Mesenchymal stem cell (in vitro differentiated cells and primary cell): ENCODE data around the gene POMT1.
A peak's percentile ranks its signal among the peaks of the same experiment; 100 is the strongest.
"Not testable (repeated sequence)": the region's sequence is repeated elsewhere in the genome, so short reads cannot be mapped to it uniquely, and the experiment has no call there.

Source experiments
- DNase-seq: peaks from one replicate; pipeline ENCODE4 v3.0.0-alpha.2; 2013
- H2AFZ ChIP-seq: one replicate; pipeline ENCODE4 v1.6.1; 2013; ENCODE audit warnings: low read depth, mild to moderate bottlenecking, control low read depth, inconsistent platforms, low read length, moderate library complexity
- H2AK5ac ChIP-seq: 2 replicates; pipeline ENCODE4 v1.6.1; 2013; ENCODE audit warnings: low read length, moderate library complexity, mild to moderate bottlenecking, inconsistent platforms; ENCODE audit not compliant: severe bottlenecking
- H2BK120ac ChIP-seq: one replicate; pipeline ENCODE4 v1.6.1; 2013; ENCODE audit warnings: low read depth, mild to moderate bottlenecking, inconsistent platforms, low read length, moderate library complexity
- H2BK12ac ChIP-seq, 2 experiments: one replicate each; pipeline ENCODE4 v1.6.1; 2013; ENCODE audit warnings: inconsistent platforms in 2 of 2, low read length in 2 of 2, mild to moderate bottlenecking in 2 of 2, moderate library complexity in 2 of 2, control low read depth in 1 of 2
- H2BK15ac ChIP-seq: one replicate; pipeline ENCODE4 v1.6.1; 2013; ENCODE audit warnings: mild to moderate bottlenecking, low read depth, inconsistent platforms; ENCODE audit not compliant: poor library complexity, severe bottlenecking
- H2BK5ac ChIP-seq: 2 replicates; pipeline ENCODE4 v1.6.1; 2013; ENCODE audit warnings: low read depth, mild to moderate bottlenecking, low read length, control low read depth, inconsistent platforms; ENCODE audit not compliant: poor library complexity, severe bottlenecking
- H3K14ac ChIP-seq, 2 experiments: one replicate each; pipeline ENCODE4 v1.6.1; 2013; ENCODE audit warnings: inconsistent platforms in 2 of 2, low read length in 2 of 2, control low read depth in 1 of 2, mild to moderate bottlenecking in 1 of 2, moderate library complexity in 1 of 2
- H3K18ac ChIP-seq, 2 experiments: one replicate each; pipeline ENCODE4 v1.6.1; 2013; ENCODE audit warnings: inconsistent platforms in 2 of 2, low read length in 2 of 2, control low read depth in 1 of 2, low read depth in 1 of 2, mild to moderate bottlenecking in 1 of 2
- H3K23ac ChIP-seq, 2 experiments: one replicate each; pipeline ENCODE4 v1.6.1; 2013; ENCODE audit warnings: inconsistent platforms in 2 of 2, low read length in 2 of 2, mild to moderate bottlenecking in 2 of 2, moderate library complexity in 2 of 2, control low read depth in 1 of 2
- H3K27ac ChIP-seq: 2 replicates; pipeline ENCODE4 v1.5.1; 2013; ENCODE audit warnings: mild to moderate bottlenecking, moderate library complexity, low read length, control low read depth, inconsistent platforms; ENCODE audit not compliant: poor library complexity, severe bottlenecking
- H3K27me3 ChIP-seq, 2 experiments: 2 replicates each; pipeline versions ENCODE4 v1.6.1 to v1.7.0; 2013; ENCODE audit warnings: low read length in 2 of 2, mild to moderate bottlenecking in 2 of 2, moderate library complexity in 2 of 2, control low read depth in 1 of 2, inconsistent platforms in 1 of 2; ENCODE audit not compliant: control insufficient read depth in 1 of 2, insufficient read depth in 1 of 2
- H3K36me3 ChIP-seq, 2 experiments: 2 replicates each; pipeline versions ENCODE4 v1.6.1 to v1.7.0; 2013; ENCODE audit warnings: low read length in 2 of 2, control low read depth in 1 of 2, inconsistent platforms in 1 of 2, low read depth in 1 of 2, mild to moderate bottlenecking in 1 of 2; ENCODE audit not compliant: insufficient read depth in 2 of 2, control insufficient read depth in 1 of 2
- H3K4ac ChIP-seq, 2 experiments: one replicate each; pipeline ENCODE4 v1.6.1; 2013; ENCODE audit warnings: inconsistent platforms in 2 of 2, low read length in 2 of 2, mild to moderate bottlenecking in 2 of 2, moderate library complexity in 2 of 2, control low read depth in 1 of 2, low read depth in 1 of 2
- H3K4me1 ChIP-seq: 2 replicates; pipeline ENCODE4 v1.6.1; 2013; ENCODE audit warnings: low read depth, low read length, control low read depth; ENCODE audit not compliant: control insufficient read depth, insufficient read depth
- H3K4me2 ChIP-seq: 2 replicates; pipeline ENCODE4 v1.6.1; 2013; ENCODE audit warnings: low read length, mild to moderate bottlenecking, inconsistent platforms; ENCODE audit not compliant: poor library complexity, severe bottlenecking
- H3K4me3 ChIP-seq, 2 experiments: 2 replicates each; pipeline versions ENCODE4 v1.5.1 to v1.7.0; 2013; ENCODE audit warnings: low read length in 2 of 2, mild to moderate bottlenecking in 2 of 2, control low read depth in 1 of 2, low read depth in 1 of 2; ENCODE audit not compliant: insufficient read depth in 1 of 2
- H3K79me1 ChIP-seq: replicated peaks from 2 replicates; pipeline ENCODE4 v1.6.1; 2013; ENCODE audit warnings: mild to moderate bottlenecking, control low read depth, low read length, inconsistent platforms; ENCODE audit not compliant: poor library complexity, severe bottlenecking
- H3K9ac ChIP-seq: 2 replicates; pipeline ENCODE4 v1.7.0; 2013; ENCODE audit warnings: mild to moderate bottlenecking, low read length, moderate library complexity
- H3K9me3 ChIP-seq: 2 replicates; pipeline ENCODE4 v1.7.0; 2013; ENCODE audit warnings: mild to moderate bottlenecking, low read length; ENCODE audit not compliant: control insufficient read depth
- H4K8ac ChIP-seq: one replicate; pipeline ENCODE4 v1.6.1; 2013; ENCODE audit warnings: inconsistent platforms, mild to moderate bottlenecking, low read length, moderate library complexity
- H4K91ac ChIP-seq: one replicate; pipeline ENCODE4 v1.6.1; 2013; ENCODE audit warnings: mild to moderate bottlenecking, low read length, inconsistent platforms
- WGBS: methylation state at CpG from one replicate; pipeline ENCODE4 v1.1.7; 2013; ENCODE audit warnings: mixed read lengths; 5-methylcytosine and 5-hydroxymethylcytosine counted together

The POMT1 gene

GRCh38 chr9:131545003-131545785 is 42.5 kb downstream of the POMT1 start, which contains the start of gene PRRT1B:
Gene PRRT1B (plus strand): TSS chr9:131545523. CDS start chr9:131545616, 93 bp downstream.
- Histone ChIP-seq H3K4me1 (peaks cover 18% of the 10 kb centered on the region), H4K8ac (no peak within 1 kb of the TSS), H3K27me3 (peaks cover 24 to 56% of the 10 kb centered on the region in 2 experiments), H3K79me1 (no peaks in the 10 kb centered on the region), H3K4ac (no peak within 1 kb of the TSS), H2BK5ac (no peak within 1 kb of the TSS), H3K27ac (no peak within 1 kb of the TSS), H3K36me3 (no peaks in the 10 kb centered on the region), H3K9me3 (peaks cover 28% of the 10 kb centered on the region), H2BK15ac (no peak within 1 kb of the TSS), H4K91ac (peak within 1 kb of the TSS; percentile 2), H2BK12ac (no peak within 1 kb of the TSS), H3K4me2 (peak within 1 kb of the TSS; percentile 71), H3K4me3 (peak within 1 kb of the TSS; percentile 20 to 44), H3K9ac (no peak within 1 kb of the TSS), H3K14ac (no peak within 1 kb of the TSS), H2AFZ (peak within 1 kb of the TSS; percentile 19), H3K18ac (no peak within 1 kb of the TSS), H3K23ac (peak within 1 kb of the TSS in 1 of 2 experiments; percentile 14), H2AK5ac (no peak within 1 kb of the TSS), H2BK120ac (no peak within 1 kb of the TSS)
- 62% methylated on average over 50 of the region's 50 CpGs for WGBS
- no peak for DNase-seq

- Histone ChIP-seq H2BK12ac (no peak overlapping the region), H3K27me3 (peaks cover 24 to 56% of the 10 kb centered on the region in 2 experiments), H4K8ac (no peak overlapping the region), H3K27ac (no peak overlapping the region), H3K23ac (no peak overlapping the region), H3K4me1 (peaks cover 18% of the 10 kb centered on the region), H3K18ac (no peak overlapping the region), H3K4me2 (peak overlapping the region; percentile 42), H3K9me3 (peaks cover 28% of the 10 kb centered on the region), H2BK15ac (no peak overlapping the region), H4K91ac (no peak overlapping the region), H3K4ac (no peak overlapping the region), H3K9ac (no peak overlapping the region), H2AK5ac (no peak overlapping the region), H2BK5ac (no peak overlapping the region), H2AFZ (no peak overlapping the region), H3K79me1 (no peaks in the 10 kb centered on the region), H3K14ac (no peak overlapping the region), H3K4me3 (peak overlapping the region in 1 of 2 experiments; percentile 20), H3K36me3 (no peaks in the 10 kb centered on the region), H2BK120ac (no peak overlapping the region)
- WGBS, result 32% methylated on average over 29 of the region's 30 CpGs
- no peak for DNase-seq
Measured at GRCh38 chr9:131545786-131546335, 43.1 kb downstream of the POMT1 start.

DNA sequence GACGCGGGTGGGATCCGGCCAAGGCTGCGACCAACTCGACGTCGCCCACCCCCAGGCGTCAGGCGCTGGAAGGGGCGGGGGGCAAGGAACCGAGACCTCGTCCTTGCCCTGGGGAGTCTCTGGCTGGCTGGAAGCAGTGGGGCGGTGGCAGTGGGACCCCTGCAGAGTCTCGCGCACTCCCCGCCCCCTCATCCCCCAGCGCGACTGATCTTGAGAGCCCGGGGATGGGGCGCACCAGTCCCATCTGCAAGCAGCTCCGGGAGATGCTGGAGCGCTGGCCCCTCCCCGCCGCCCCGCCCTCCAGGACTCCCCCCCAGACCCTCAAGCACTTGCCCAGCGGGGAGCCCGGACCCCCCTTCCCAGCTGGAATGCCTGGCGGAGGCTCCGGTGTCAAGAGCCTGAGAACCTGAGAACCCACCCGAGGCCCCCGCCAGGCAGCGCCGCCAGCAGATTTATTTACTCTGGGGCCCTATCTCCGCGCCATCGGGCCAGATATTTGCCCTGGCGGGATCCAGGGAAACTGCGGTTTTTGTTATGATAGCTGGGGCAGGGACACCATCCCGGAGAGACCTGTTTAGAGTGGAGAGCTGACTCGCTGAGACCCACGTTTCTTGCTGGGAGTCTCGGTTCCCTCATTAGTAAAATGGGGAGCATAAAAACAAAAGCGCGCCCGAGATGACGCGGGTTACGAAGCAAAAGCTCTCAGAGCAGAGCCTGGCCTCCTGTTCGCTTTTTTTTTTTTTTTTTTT is 43.8 kb downstream of the POMT1 start:
- H3K4me1 ChIP-seq, result peaks cover 18% of the 10 kb centered on the region

GRCh38 chr9:131549186-131549585 is 46.5 kb downstream of the POMT1 start:
- not testable (repeated sequence) for H3K27ac ChIP-seq, H2BK15ac ChIP-seq, H3K23ac ChIP-seq

More for the DNA sequence above, 43.8 kb downstream of the POMT1 start:
- H3K4me2 ChIP-seq, result peak overlapping the region; percentile 37
- H3K23ac ChIP-seq, result no peak overlapping the region
- no peak overlapping the region for H4K8ac ChIP-seq
- WGBS, result 9% methylated on average over 46 of the region's 49 CpGs
- no peak overlapping the region for H3K27ac ChIP-seq
- no peak overlapping the region for H3K18ac ChIP-seq
- H3K4ac ChIP-seq, result no peak overlapping the region
- no peaks in the 10 kb centered on the region for H3K36me3 ChIP-seq
- H3K14ac ChIP-seq, result no peak overlapping the region
- H3K4me3 ChIP-seq, result peak overlapping the region in 1 of 2 experiments; percentile 73
- no peak overlapping the region for H2BK15ac ChIP-seq
- peak; percentile 46 for DNase-seq
- no peak overlapping the region for H2AFZ ChIP-seq
- no peaks in the 10 kb centered on the region for H3K79me1 ChIP-seq
- H3K9ac ChIP-seq, result peak overlapping the region; percentile 51
- no peak overlapping the region for H2BK12ac ChIP-seq
- no peak overlapping the region for H2BK5ac ChIP-seq
- no peak overlapping the region for H2AK5ac ChIP-seq
- peaks cover 24 to 56% of the 10 kb centered on the region in 2 experiments for H3K27me3 ChIP-seq
- no peak overlapping the region for H4K91ac ChIP-seq
- no peak overlapping the region for H2BK120ac ChIP-seq
- H3K9me3 ChIP-seq, result peaks cover 28% of the 10 kb centered on the region

More at GRCh38 chr9:131549186-131549585, 46.5 kb downstream of the POMT1 start:
- not testable (repeated sequence) for H2BK5ac ChIP-seq, H3K79me1 ChIP-seq, H3K36me3 ChIP-seq, H4K91ac ChIP-seq, H2AK5ac ChIP-seq, H3K4me3 ChIP-seq, H4K8ac ChIP-seq, H2BK12ac ChIP-seq, H3K14ac ChIP-seq, H3K9ac ChIP-seq, H3K4me2 ChIP-seq, DNase-seq, H3K9me3 ChIP-seq, H3K4ac ChIP-seq, H3K18ac ChIP-seq, H2AFZ ChIP-seq, H2BK120ac ChIP-seq
- Histone ChIP-seq H3K4me1 (peaks cover 18% of the 10 kb centered on the region), H3K27me3 (peaks cover 31 to 76% of the 10 kb centered on the region in 2 experiments)
- 86% methylated on average over 10 of the region's 10 CpGs for WGBS
